SH-SY5Y (cell line): ENCODE data around the gene HOXC10.

Source experiments
- GATA2 ChIP-seq: IDR thresholded peaks from 2 replicates; pipeline ENCODE4 v1.6.1; 2011; ENCODE audit warnings: mild to moderate bottlenecking, low read depth, low read length
- GATA3 ChIP-seq: IDR thresholded peaks from 2 replicates; pipeline ENCODE4 v1.6.1; 2011; ENCODE audit warnings: low read depth, mild to moderate bottlenecking, low read length, moderate library complexity

HOXC10 gene

GRCh38 chr12:53944907-53945847 is 39.8 kb upstream of the HOXC10 start:
- no peak for TF ChIP-seq GATA2
- TF ChIP-seq GATA3: no peak

DNA sequence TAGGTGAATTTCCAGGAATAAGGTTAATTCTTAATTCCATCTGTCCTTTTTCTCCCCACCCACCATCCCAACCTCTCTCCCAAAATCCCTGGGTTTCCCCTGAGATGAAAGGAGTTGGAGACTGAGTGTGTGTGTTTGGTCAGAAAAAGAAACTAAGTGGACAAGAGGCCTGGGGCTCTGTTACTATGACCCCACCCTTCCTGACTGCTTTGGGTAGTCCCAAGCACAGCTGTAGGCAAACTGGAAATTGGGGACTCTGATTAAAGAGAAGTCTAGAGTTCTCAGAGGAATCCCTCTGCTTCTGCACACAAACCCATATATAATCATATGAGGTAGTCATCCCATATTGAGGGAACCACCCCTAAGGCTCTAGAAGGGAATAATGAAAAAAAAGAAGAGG is 37.2 kb upstream of the HOXC10 start:
- TF ChIP-seq GATA3: no peak
- TF ChIP-seq GATA2: no peak

- TF ChIP-seq GATA3: no peak
- TF ChIP-seq GATA2: no peak
Observed at GRCh38 chr12:53948650-53949593, 36.0 kb upstream of the HOXC10 start.

GRCh38 chr12:53949631-53950436 is 35.1 kb upstream of the HOXC10 start:
- TF ChIP-seq GATA2 (no peak), GATA3 (no peak)

GRCh38 chr12:53950437-53950773 is 34.5 kb upstream of the HOXC10 start:
- TF ChIP-seq GATA2 (no peak), GATA3 (no peak)

DNA sequence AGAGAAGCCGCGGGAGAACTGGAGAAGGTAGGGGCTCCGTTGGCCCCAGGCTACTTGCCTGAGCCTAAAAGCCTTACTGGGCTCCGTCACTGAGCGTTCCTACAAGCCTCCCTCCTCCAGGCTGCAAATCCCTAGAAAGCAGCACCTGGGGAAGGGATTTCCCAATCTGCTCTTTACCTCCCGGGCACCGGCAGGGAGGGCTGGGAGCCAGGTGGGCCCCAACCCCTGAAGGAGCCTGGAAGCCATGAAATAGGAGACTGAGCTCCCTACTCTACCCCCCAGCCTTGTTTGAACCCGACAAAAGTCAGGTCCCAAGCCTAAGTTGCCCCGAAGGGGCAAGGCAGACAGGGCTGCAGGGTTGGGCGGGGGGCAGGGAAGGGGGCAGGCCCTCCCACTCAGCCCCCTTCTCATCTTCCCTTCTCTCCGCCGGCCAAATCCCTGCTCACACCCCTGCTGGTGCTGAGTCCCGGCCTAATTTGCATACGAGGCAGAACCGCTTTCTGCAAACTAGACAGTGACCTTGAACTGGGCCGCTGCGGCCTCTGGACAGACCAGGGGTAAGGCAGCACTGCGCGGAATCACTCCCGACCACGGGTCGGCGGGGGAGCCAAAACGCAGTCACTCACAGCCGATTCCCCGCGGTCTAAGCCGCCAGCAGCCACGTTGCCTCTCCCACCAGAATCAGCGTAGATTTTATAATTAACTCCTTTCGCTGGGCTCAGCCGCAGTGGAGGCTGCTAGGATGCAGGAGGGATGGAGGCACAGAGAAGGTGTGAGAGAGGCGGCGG is 34.0 kb upstream of the HOXC10 start:
- TF ChIP-seq GATA3 (no peak), GATA2 (no peak)

- TF ChIP-seq GATA2 (no peak), GATA3 (no peak)
Observed at GRCh38 chr12:53951577-53952334, 33.2 kb upstream of the HOXC10 start.

GRCh38 chr12:53952335-53952694 is 32.6 kb upstream of the HOXC10 start:
- TF ChIP-seq GATA2 (no peak), GATA3 (no peak)

GRCh38 chr12:53952871-53953734 is 31.8 kb upstream of the HOXC10 start:
- no peak for TF ChIP-seq GATA2
- no peak for TF ChIP-seq GATA3

DNA sequence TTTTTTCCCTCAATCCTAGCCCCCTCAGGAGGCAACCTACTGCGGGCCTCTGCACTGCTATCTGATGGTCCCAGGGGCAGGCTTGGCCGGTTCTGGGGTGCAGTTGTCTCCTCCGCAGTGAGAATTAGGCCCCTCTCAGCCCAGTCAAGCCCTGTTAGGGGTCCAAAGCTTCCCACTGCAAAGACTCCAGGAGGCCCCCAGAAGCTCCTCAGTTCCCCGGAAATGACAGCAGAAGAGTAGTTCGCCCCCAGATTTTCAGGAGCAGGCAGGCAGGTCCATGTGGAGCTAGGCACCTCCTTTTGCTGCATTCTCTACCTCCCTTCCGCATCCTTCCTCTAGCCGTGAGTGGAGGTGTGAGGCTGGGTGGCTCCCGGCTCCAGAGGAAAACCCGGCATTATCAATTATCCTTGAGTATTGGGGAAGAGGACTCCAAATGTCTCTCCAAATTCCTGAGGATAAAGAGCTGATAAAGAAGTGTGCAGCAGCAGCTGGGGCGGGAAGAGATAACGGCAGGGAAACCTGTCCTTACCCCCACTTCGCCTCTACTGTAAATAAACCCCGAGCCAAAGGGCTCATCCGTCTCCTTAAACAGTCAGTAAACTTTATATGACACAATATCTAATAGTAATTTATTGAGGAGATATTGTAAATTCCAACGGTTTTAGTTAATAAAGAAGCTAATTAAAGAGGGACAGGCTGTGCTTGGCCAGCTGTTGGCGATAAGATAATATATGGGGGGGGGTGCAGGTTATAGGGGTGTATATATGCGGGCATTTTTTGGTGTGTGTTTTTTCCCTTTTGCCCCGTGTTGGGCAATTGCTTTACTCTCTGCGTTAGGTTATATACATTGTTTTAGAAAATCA is 30.9 kb upstream of the HOXC10 start:
- TF ChIP-seq GATA3 (no peak), GATA2 (no peak)

- no peak for TF ChIP-seq GATA2
- TF ChIP-seq GATA3: no peak
Observed at GRCh38 chr12:53954694-53955035, 30.3 kb upstream of the HOXC10 start, which contains the start of gene HOXC12. Gene HOXC12, plus strand, starts transcription at chr12:53954903. Its CDS starts 27 bp downstream, at chr12:53954930.
